HepG2 (cell line): Measurements from ENCODE around the gene RLF. TPM values are rescaled to one million over a fixed set of nuclear protein-coding genes. Genes with fewer than 3 reads are reported as not detected.

Experiments used
- ATAC-seq: fragments of 200-7000 bp; cut with Tn5 transposase; 3 replicates; pipeline ENCODE4 v1.9.1; 2020; ENCODE audit warnings: mild to moderate bottlenecking, moderate library complexity
- BruUV-seq: library from RNA; stranded (reverse); fragments of 400-500 nt; replicated peaks from 2 replicates; lab custom pipeline; 2021; lab: Mats Ljungman, UMichigan
- CTCF ChIA-PET: fragments of 300-600 bp; formaldehyde crosslinking; extraction: SDS; loops from one replicate; lab custom pipeline; 2021; ENCODE audit warnings: low total read pairs, inconsistent platforms, low intra/inter-chr PET ratio; lab: Yijun Ruan, JAX
- POLR2A ChIA-PET: fragments of 350-600 bp; sonication (Branson Sonifier 250); formaldehyde crosslinking; loops from one replicate; lab custom pipeline; 2020; ENCODE audit warnings: antibody characterized with exemption, inconsistent platforms; lab: Yijun Ruan, JAX
- DNase-seq: peaks from one replicate; pipeline ENCODE4 v3.0.0-alpha.2; 2015; ENCODE audit warnings: low spot score
- FAIRE-seq: peaks from 3 replicates; lab custom pipeline; 2011; peaks lifted over from hg19 to GRCh38; lab: Jason Lieb, UNC
- H2AFZ ChIP-seq: one replicate; pipeline ENCODE4 v1.6.1; 2011; ENCODE audit warnings: low read length, inconsistent platforms
- H3K27ac ChIP-seq: fragments of 300-600 bp; 3 replicates; pipeline ENCODE4 v1.8.0; 2011; ENCODE audit warnings: mixed run types, mild to moderate bottlenecking, mixed read lengths, low read length, inconsistent platforms; ENCODE audit not compliant: insufficient read depth; ENCODE audit errors: extremely low read length
- H3K27me3 ChIP-seq, 2 experiments: fragments of 200-600 bp in 1 of 2; 2 replicates in 1 of 2; 3 replicates in 1 of 2; pipeline versions ENCODE4 v1.6.0 to v1.8.0; 2011; ENCODE audit warnings: low read length in 2 of 2, mild to moderate bottlenecking in 2 of 2, moderate library complexity in 2 of 2, inconsistent platforms in 1 of 2; ENCODE audit not compliant: insufficient read depth in 2 of 2, control insufficient read depth in 1 of 2
- H3K36me3 ChIP-seq, 2 experiments: fragments of 200-600 bp in 1 of 2; replicated peaks in 1 of 2; 2 replicates in 1 of 2; 3 replicates in 1 of 2; pipeline versions ENCODE4 v1.5.1 to v1.8.0; 2011; ENCODE audit warnings: low read length in 2 of 2, inconsistent platforms in 1 of 2; ENCODE audit not compliant: insufficient read depth in 2 of 2, control insufficient read depth in 1 of 2
- H3K4me1 ChIP-seq: 2 replicates; pipeline ENCODE4 v1.5.1; 2012; ENCODE audit warnings: low read length, inconsistent platforms; ENCODE audit not compliant: insufficient read depth
- H3K4me2 ChIP-seq: 2 replicates; pipeline ENCODE4 v1.6.0; 2011; ENCODE audit warnings: low read depth, low read length, inconsistent platforms
- H3K4me3 ChIP-seq, 3 experiments: fragments of 200-600 bp in 1 of 3; sonication (generic), shearing (Covaris generic) in 1 of 3; replicated peaks in 1 of 3; 2 replicates each; pipeline ENCODE4 v1.5.1; 2011 to 2016; ENCODE audit warnings: low read length in 3 of 3, inconsistent platforms in 2 of 3, low read depth in 2 of 3, mild to moderate bottlenecking in 2 of 3, control low read depth in 1 of 3, mixed read lengths in 1 of 3; ENCODE audit not compliant: insufficient read depth in 1 of 3
- H3K79me2 ChIP-seq: one replicate; pipeline ENCODE4 v1.6.1; 2011; ENCODE audit warnings: low read length, inconsistent platforms; ENCODE audit not compliant: insufficient read depth
- H3K9ac ChIP-seq: 2 replicates; pipeline ENCODE4 v1.6.0; 2011; ENCODE audit warnings: mild to moderate bottlenecking, low read depth, low read length, inconsistent platforms; ENCODE audit not compliant: insufficient read depth
- H3K9me3 ChIP-seq: 2 replicates; pipeline ENCODE4 v1.5.1; 2012; ENCODE audit warnings: mild to moderate bottlenecking, low read length
- H4K20me1 ChIP-seq: 2 replicates; pipeline ENCODE4 v1.6.0; 2011; ENCODE audit warnings: inconsistent platforms, mild to moderate bottlenecking, low read length, moderate library complexity; ENCODE audit not compliant: insufficient read depth
- ATF3 ChIP-seq: sonication (generic); formaldehyde crosslinking; IDR thresholded peaks from 2 replicates; pipeline ENCODE4 v1.4.0; 2020; ENCODE audit warnings: missing genetic modification reagents
- CAMTA2 ChIP-seq: sonication (generic); formaldehyde crosslinking; IDR thresholded peaks from 2 replicates; pipeline ENCODE4 v1.4.0; 2020; ENCODE audit warnings: mild to moderate bottlenecking, missing genetic modification reagents, borderline replicate concordance
- CBX5 ChIP-seq: sonication (generic); formaldehyde crosslinking; IDR thresholded peaks from 2 replicates; pipeline ENCODE4 v1.4.0; 2020; ENCODE audit warnings: missing genetic modification reagents, borderline replicate concordance
- ELF3 ChIP-seq: IDR thresholded peaks from 2 replicates; pipeline ENCODE4 v1.6.1; 2016; ENCODE audit warnings: missing genetic modification reagents, missing compliant biosample characterization
- HMG20B ChIP-seq: conservative IDR thresholded peaks from 2 replicates; pipeline ENCODE4 v1.6.1; 2016; ENCODE audit warnings: missing genetic modification reagents, missing compliant biosample characterization
- IKZF1 ChIP-seq: fragments of 450-650 bp; IDR thresholded peaks from 2 replicates; pipeline ENCODE4 v1.7.1; 2016
- NFE2 ChIP-seq: sonication (generic); formaldehyde crosslinking; IDR thresholded peaks from 2 replicates; pipeline ENCODE4 v1.4.0; 2020; ENCODE audit warnings: missing genetic modification reagents
- NR2C2 ChIP-seq: sonication (generic); formaldehyde crosslinking; IDR thresholded peaks from 2 replicates; pipeline ENCODE4 v1.4.0; 2020; ENCODE audit warnings: missing genetic modification reagents, mild to moderate bottlenecking, moderate library complexity, borderline replicate concordance
- NR2F6 ChIP-seq, 2 experiments: IDR thresholded peaks; 2 replicates each; pipeline ENCODE4 v1.6.1; 2016; ENCODE audit warnings: antibody characterized with exemption in 1 of 2, mild to moderate bottlenecking in 1 of 2
- RCOR2 ChIP-seq: IDR thresholded peaks from 2 replicates; pipeline ENCODE4 v1.6.1; 2016; ENCODE audit warnings: missing biosample characterization, missing genetic modification reagents
- RELA ChIP-seq: sonication (generic); formaldehyde crosslinking; IDR thresholded peaks from 2 replicates; pipeline ENCODE4 v1.4.0; 2020; ENCODE audit warnings: missing genetic modification reagents
- SOX13 ChIP-seq, 3 experiments: fragments of 450-650 bp in 1 of 3; sonication (generic) in 1 of 3; formaldehyde crosslinking in 1 of 3; IDR thresholded peaks in 2 of 3; conservative IDR thresholded peaks in 1 of 3; 2 replicates each; pipeline versions ENCODE4 v1.5.0 to v1.6.1; 2016 to 2020; ENCODE audit warnings: antibody characterized with exemption in 1 of 3, mild to moderate bottlenecking in 1 of 3, missing compliant biosample characterization in 1 of 3, missing genetic modification reagents in 1 of 3, moderate library complexity in 1 of 3
- TOE1 ChIP-seq: sonication (generic); formaldehyde crosslinking; IDR thresholded peaks from 2 replicates; pipeline ENCODE4 v1.4.0; 2020; ENCODE audit warnings: mild to moderate bottlenecking, missing genetic modification reagents
- ZBTB7A ChIP-seq: sonication (generic); formaldehyde crosslinking; IDR thresholded peaks from 2 replicates; pipeline ENCODE4 v1.8.0; 2022; ENCODE audit warnings: mild to moderate bottlenecking, missing genetic modification reagents
- ZFYVE20 ChIP-seq: sonication (generic); formaldehyde crosslinking; IDR thresholded peaks from 2 replicates; pipeline ENCODE4 v1.8.0; 2023; ENCODE audit warnings: low read depth, mild to moderate bottlenecking, moderate library complexity, missing genetic modification reagents, borderline replicate concordance
- ZNF562 ChIP-seq: sonication (generic); formaldehyde crosslinking; IDR thresholded peaks from 2 replicates; pipeline ENCODE4 v1.8.0; 2022; ENCODE audit warnings: missing genetic modification reagents, borderline replicate concordance
- ZNF569 ChIP-seq: sonication (generic); formaldehyde crosslinking; IDR thresholded peaks from 2 replicates; pipeline ENCODE4 v1.5.0; 2020; ENCODE audit warnings: mild to moderate bottlenecking, missing genetic modification reagents, moderate library complexity, borderline replicate concordance
- ZNF614 ChIP-seq: IDR thresholded peaks from 2 replicates; pipeline ENCODE4 v1.6.1; 2018; ENCODE audit warnings: missing biosample characterization, missing genetic modification reagents, inconsistent platforms, borderline replicate concordance
- ZNF7 ChIP-seq: IDR thresholded peaks from 2 replicates; pipeline ENCODE4 v1.6.1; 2016; ENCODE audit warnings: missing biosample characterization, missing genetic modification reagents
- WGBS: methylation state at CpG from one replicate; pipeline ENCODE4 v1.1.6; 2017; ENCODE audit warnings: low lambda C conversion rate; 5-methylcytosine and 5-hydroxymethylcytosine counted together
- in situ Hi-C: cut with HindIII; loops from 2 replicates; pipeline ENCODE4 v1.10.0; 2017; ENCODE audit warnings: low pct_unique_long_range_greater_than_20kb; ENCODE audit not compliant: extremely low pct_ligation_motif_present
- intact Hi-C: fragments of 100-400 bp; cut with micrococcal nuclease; formaldehyde crosslinking; loops from one replicate; pipeline ENCODE4 v1.10.0; 2022; ENCODE audit not compliant: unreplicated experiment
- polyA plus RNA-seq, 8 experiments: library from polyadenylated mRNA; depleted of rRNA in 3 of 8; stranded (reverse) in 7 of 8; unstranded in 1 of 8; fragments of >200 nt; fragmentation: Illumina TruSeq in 4 of 8; extraction: Trizol in 4 of 8; gene quantifications; 2 replicates each; pipeline versions ENCODE4 v1.2.1 to v1.2.3, GENCODE V29; 2011 to 2016; ENCODE audit warnings: low read depth in 4 of 8, missing spikeins in 1 of 8, mixed read lengths in 1 of 8; ENCODE audit not compliant: insufficient read depth in 1 of 8
- total RNA-seq, 5 experiments: library from RNA; depleted of rRNA; stranded (reverse); fragments of >200 nt; fragmentation: Illumina TruSeq; extraction: Trizol; gene quantifications; 2 replicates each; pipeline ENCODE4 v1.2.3, GENCODE V29; 2016; ENCODE audit warnings: low read depth in 1 of 5
- TF ChIP-seq, protein P1 (sequence below): sonication (generic); formaldehyde crosslinking; IDR thresholded peaks from 2 replicates; pipeline ENCODE4 v1.5.0; 2020; ENCODE audit warnings: missing genetic modification reagents

The RLF gene
- total and polyA plus RNA-seq, 2 of the 13 experiments (the other 11 are each of a cell fraction or from before 2014, with no cell fraction given) = 9.0 to 15.7 TPM

DNA sequence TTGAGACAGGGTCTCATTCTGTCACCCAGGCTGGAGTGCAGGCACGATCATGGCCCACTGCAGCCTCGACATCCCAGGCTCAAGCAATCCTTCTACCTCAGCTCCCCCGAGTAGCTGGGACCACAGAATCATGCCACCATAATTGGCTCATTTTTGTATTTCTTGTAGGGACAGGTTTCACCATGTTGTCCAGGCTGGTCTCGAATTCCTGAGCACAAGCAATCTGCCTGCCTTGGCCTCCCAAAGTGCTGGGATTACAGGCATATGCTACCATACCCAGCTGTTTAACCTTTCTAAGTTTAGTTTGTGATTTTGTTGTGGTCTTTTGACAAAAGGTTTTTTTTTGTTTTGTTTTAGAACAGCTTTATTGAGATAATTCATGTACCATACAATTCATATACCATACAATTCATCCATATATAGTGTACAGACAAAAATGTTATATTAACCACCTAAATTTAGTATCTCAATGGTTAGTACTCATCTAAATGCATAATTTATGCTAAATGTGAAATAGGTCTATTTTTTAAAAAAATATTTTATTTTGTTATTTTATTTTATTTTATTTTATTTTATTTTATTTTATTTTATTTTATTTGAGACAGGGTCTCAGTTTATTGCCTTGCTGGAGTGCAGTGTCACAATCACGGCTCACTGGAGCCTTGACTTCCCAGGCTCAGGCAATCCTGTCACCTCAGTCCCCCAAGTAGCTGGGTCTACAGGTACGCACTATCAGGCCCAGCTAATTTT is 105.8 kb downstream of the RLF start:
- no peak for ATAC-seq
- DNase-seq = no peak
- peaks cover 7 to 45% of the 10 kb centered on the region in 2 experiments; a peak in 4 of 5 replicates for H3K36me3 ChIP-seq

GRCh38 chr1:40267767-40268187 is 106.6 kb downstream of the RLF start:
- no peak overlapping the region for H3K4me2 ChIP-seq
- ATAC-seq (no peak), FAIRE-seq (no peak), DNase-seq (no peak)
- H3K79me2 ChIP-seq = peaks cover 9% of the 10 kb centered on the region
- H3K27ac ChIP-seq = no peak overlapping the region
- 98% methylated on average over 2 of the region's 2 CpGs for WGBS
- peaks cover 10 to 50% of the 10 kb centered on the region in 2 experiments; a peak in 4 of 5 replicates for H3K36me3 ChIP-seq
- POLR2A ChIA-PET = interaction anchor here (1.8 kb wide), 1 partner anchor 10 kb away, joined by 6 read pairs; the partner anchor contains the start of gene ZMPSTE24
- intact Hi-C loops (no loop called here), in situ Hi-C loops (no loop called here)
- no TSS peak for BruUV-seq
- no peak overlapping the region for H2AFZ ChIP-seq
- no peak overlapping the region for H3K9ac ChIP-seq
- CTCF ChIA-PET = no interaction called here
- no peak overlapping the region for H3K4me3 ChIP-seq
- H3K4me1 ChIP-seq = no peaks in the 10 kb centered on the region
- H3K27me3 ChIP-seq = no peaks in the 10 kb centered on the region
- H4K20me1 ChIP-seq = no peaks in the 10 kb centered on the region
- no peaks in the 10 kb centered on the region for H3K9me3 ChIP-seq
- no peak for TF ChIP-seq ATF3
- TF ChIP-seq CBX5 = no peak
- no peak for TF ChIP-seq NR2C2
- no peak for TF ChIP-seq RCOR2
- no peak for TF ChIP-seq ZNF7 (CRISPR knock-in tag)
- TF ChIP-seq ZBTB7A (CRISPR knock-in tag) = no peak
- TF ChIP-seq ZNF569 (CRISPR knock-in tag) = no peak
- no peak for TF ChIP-seq TOE1 (CRISPR knock-in tag)
- no peak for TF ChIP-seq SOX13 (IDR thresholded peaks at IDR 0.05)
- no peak for TF ChIP-seq SOX13 (CRISPR knock-in tag; conservative IDR thresholded peaks at IDR 0.05 in 1 of 2, IDR thresholded peaks at IDR 0.05 in 1 of 2)
- no peak for TF ChIP-seq ZFYVE20 (CRISPR knock-in tag)
- no peak for TF ChIP-seq ELF3
- TF ChIP-seq ZNF614 (CRISPR knock-in tag) = no peak
- TF ChIP-seq HMG20B (CRISPR knock-in tag) = no peak

More for the DNA sequence above, 105.8 kb downstream of the RLF start:
- ChIA-PET POLR2A (interaction anchor here (0.6 to 1.8 kb wide), 2 partner anchors 9 to 48 kb away, joined by 3 to 6 read pairs; partner anchors contain the start of gene ZMPSTE24), CTCF (no interaction called here)
- no peak for TF ChIP-seq NFE2
- TF ChIP-seq, protein P1, sequence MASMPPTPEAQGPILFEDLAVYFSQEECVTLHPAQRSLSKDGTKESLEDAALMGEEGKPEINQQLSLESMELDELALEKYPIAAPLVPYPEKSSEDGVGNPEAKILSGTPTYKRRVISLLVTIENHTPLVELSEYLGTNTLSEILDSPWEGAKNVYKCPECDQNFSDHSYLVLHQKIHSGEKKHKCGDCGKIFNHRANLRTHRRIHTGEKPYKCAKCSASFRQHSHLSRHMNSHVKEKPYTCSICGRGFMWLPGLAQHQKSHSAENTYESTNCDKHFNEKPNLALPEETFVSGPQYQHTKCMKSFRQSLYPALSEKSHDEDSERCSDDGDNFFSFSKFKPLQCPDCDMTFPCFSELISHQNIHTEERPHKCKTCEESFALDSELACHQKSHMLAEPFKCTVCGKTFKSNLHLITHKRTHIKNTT = no peak
- no peak for TF ChIP-seq NR2F6 (IDR thresholded peaks at IDR 0.05)
- TF ChIP-seq NR2F6 (CRISPR knock-in tag; IDR thresholded peaks at IDR 0.05) = no peak
- no peak for TF ChIP-seq RELA
- TF ChIP-seq IKZF1 = no peak
- no peak for TF ChIP-seq CAMTA2 (CRISPR knock-in tag)
- TF ChIP-seq ZNF562 = no peak
- no peaks in the 10 kb centered on the region for H3K27me3 ChIP-seq
- intact Hi-C loops (no loop called here), in situ Hi-C loops (no loop called here)
- H2AFZ ChIP-seq = no peak overlapping the region
- H3K9me3 ChIP-seq = no peaks in the 10 kb centered on the region
- peaks cover 11% of the 10 kb centered on the region for H3K79me2 ChIP-seq
- peak; percentile 15 for FAIRE-seq
- H3K4me3 ChIP-seq = no peak overlapping the region
- no peaks in the 10 kb centered on the region for H4K20me1 ChIP-seq
- no peaks in the 10 kb centered on the region for H3K4me1 ChIP-seq
- no peak overlapping the region for H3K27ac ChIP-seq
- H3K4me2 ChIP-seq = no peak overlapping the region
- 95% methylated on average over 6 of the region's 6 CpGs for WGBS
- H3K9ac ChIP-seq = no peak overlapping the region
- no TSS peak for BruUV-seq
